Fibroblast of lung (primary cell): Measurements from ENCODE around the gene OIT3. TPM values are rescaled to one million over a fixed set of nuclear protein-coding genes. Genes with fewer than 3 reads are reported as not detected.

Experiments
- DNase-seq, 2 donors: peaks; one replicate each; pipeline versions ENCODE4 v3.0.0 to v3.0.0-alpha.2; 2010; ENCODE audit warnings: low read depth in 2 of 2
- H2AFZ ChIP-seq: 2 replicates; pipeline ENCODE4 v1.5.1; 2012; ENCODE audit warnings: low read length, control low read depth, inconsistent platforms
- H3K27ac ChIP-seq: 2 replicates; pipeline ENCODE4 v1.5.1; 2011; ENCODE audit warnings: low read length, control low read depth; ENCODE audit not compliant: insufficient read depth
- H3K27me3 ChIP-seq: 2 replicates; pipeline ENCODE4 v1.5.1; 2011; ENCODE audit warnings: mild to moderate bottlenecking, low read length; ENCODE audit not compliant: control insufficient read depth, insufficient read depth
- H3K36me3 ChIP-seq: 2 replicates; pipeline ENCODE4 v1.5.1; 2011; ENCODE audit warnings: low read length; ENCODE audit not compliant: control insufficient read depth, insufficient read depth
- H3K4me1 ChIP-seq: 2 replicates; pipeline ENCODE4 v1.5.1; 2011; ENCODE audit warnings: low read length; ENCODE audit not compliant: control insufficient read depth, insufficient read depth; ENCODE audit errors: extremely low read depth
- H3K4me2 ChIP-seq: 2 replicates; pipeline ENCODE4 v1.5.1; 2011; ENCODE audit warnings: low read length, control low read depth; ENCODE audit not compliant: insufficient read depth; ENCODE audit errors: extremely low read depth
- H3K4me3 ChIP-seq, 4 experiments: fragments of 200-600 bp in 1 of 4; sonication (generic) in 1 of 4; replicated peaks in 1 of 4; 2 replicates each; pipeline ENCODE4 v1.5.1; 2011 to 2016; ENCODE audit warnings: low read length in 4 of 4, low read depth in 3 of 4, mild to moderate bottlenecking in 3 of 4, control low read depth in 2 of 4, inconsistent platforms in 1 of 4, mixed read lengths in 1 of 4; ENCODE audit not compliant: insufficient read depth in 1 of 4; ENCODE audit errors: control extremely low read depth in 1 of 4
- H3K79me2 ChIP-seq: 2 replicates; pipeline ENCODE4 v1.5.1; 2012; ENCODE audit warnings: mild to moderate bottlenecking, low read length, inconsistent platforms; ENCODE audit not compliant: control insufficient read depth, insufficient read depth
- H3K9ac ChIP-seq: 2 replicates; pipeline ENCODE4 v1.5.1; 2011; ENCODE audit warnings: mild to moderate bottlenecking, low read length, control low read depth; ENCODE audit not compliant: insufficient read depth
- H3K9me3 ChIP-seq: 2 replicates; pipeline ENCODE4 v1.5.1; 2012; ENCODE audit warnings: low read depth, low read length; ENCODE audit not compliant: control insufficient read depth, insufficient read depth
- H4K20me1 ChIP-seq: 2 replicates; pipeline ENCODE4 v1.5.1; 2011; ENCODE audit warnings: low read length; ENCODE audit not compliant: control insufficient read depth, insufficient read depth; ENCODE audit errors: extremely low read depth
- EZH2 ChIP-seq: IDR thresholded peaks from 2 replicates; pipeline ENCODE4 v1.5.1; 2012; ENCODE audit warnings: low read length, control low read depth, mild to moderate bottlenecking; ENCODE audit errors: missing control alignments
- polyA plus RNA-seq, 2 donors: library from polyadenylated mRNA; depleted of rRNA in 1 of 2; stranded (reverse) in 1 of 2; unstranded in 1 of 2; fragments of >200 nt; gene quantifications; 2 replicates each; pipeline ENCODE4 v1.2.1, GENCODE V29; 2011 to 2012; ENCODE audit warnings: missing spikeins in 1 of 2
- total RNA-seq: library from RNA; depleted of rRNA; stranded (reverse); fragments of >200 nt; gene quantifications from 2 replicates; pipeline ENCODE4 v1.2.1, GENCODE V29; 2014
- TF ChIP-seq, protein P1 (sequence below), 2 donors: IDR thresholded peaks in 1 of 2; conservative IDR thresholded peaks in 1 of 2; 1 replicate in 1 of 2; 2 replicates in 1 of 2; pipeline ENCODE4 v1.5.1; 2011 to 2012; ENCODE audit warnings: low read length in 2 of 2, control low read depth in 1 of 2, inconsistent platforms in 1 of 2, low read depth in 1 of 2, mild to moderate bottlenecking in 1 of 2

The OIT3 gene
- total and polyA plus RNA-seq, 2 donors (not counting 1 experiment from before 2014, with no cell fraction given): under 0.01 to 0.02 TPM

- H3K4me1 ChIP-seq: no peaks in the 10 kb centered on the region
- no peak overlapping the region for H3K9ac ChIP-seq
- DNase-seq: no peak
- no peaks in the 10 kb centered on the region for H3K27me3 ChIP-seq
- H3K9me3 ChIP-seq: no peaks in the 10 kb centered on the region
- H3K79me2 ChIP-seq: no peaks in the 10 kb centered on the region
- no peaks in the 10 kb centered on the region for H3K36me3 ChIP-seq
- no peaks in the 10 kb centered on the region for H4K20me1 ChIP-seq
- no peak overlapping the region for H3K4me3 ChIP-seq
- H2AFZ ChIP-seq: no peak overlapping the region
- TF ChIP-seq, protein P1, sequence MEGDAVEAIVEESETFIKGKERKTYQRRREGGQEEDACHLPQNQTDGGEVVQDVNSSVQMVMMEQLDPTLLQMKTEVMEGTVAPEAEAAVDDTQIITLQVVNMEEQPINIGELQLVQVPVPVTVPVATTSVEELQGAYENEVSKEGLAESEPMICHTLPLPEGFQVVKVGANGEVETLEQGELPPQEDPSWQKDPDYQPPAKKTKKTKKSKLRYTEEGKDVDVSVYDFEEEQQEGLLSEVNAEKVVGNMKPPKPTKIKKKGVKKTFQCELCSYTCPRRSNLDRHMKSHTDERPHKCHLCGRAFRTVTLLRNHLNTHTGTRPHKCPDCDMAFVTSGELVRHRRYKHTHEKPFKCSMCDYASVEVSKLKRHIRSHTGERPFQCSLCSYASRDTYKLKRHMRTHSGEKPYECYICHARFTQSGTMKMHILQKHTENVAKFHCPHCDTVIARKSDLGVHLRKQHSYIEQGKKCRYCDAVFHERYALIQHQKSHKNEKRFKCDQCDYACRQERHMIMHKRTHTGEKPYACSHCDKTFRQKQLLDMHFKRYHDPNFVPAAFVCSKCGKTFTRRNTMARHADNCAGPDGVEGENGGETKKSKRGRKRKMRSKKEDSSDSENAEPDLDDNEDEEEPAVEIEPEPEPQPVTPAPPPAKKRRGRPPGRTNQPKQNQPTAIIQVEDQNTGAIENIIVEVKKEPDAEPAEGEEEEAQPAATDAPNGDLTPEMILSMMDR (conservative IDR thresholded peaks at IDR 0.05 in 1 of 2, IDR thresholded peaks at IDR 0.05 in 1 of 2; ENCODE audit: low read depth in 1 of 2, low read length in 2 of 2): no peak
- no peak for TF ChIP-seq EZH2
- H3K4me2 ChIP-seq: no peak overlapping the region
- no peak overlapping the region for H3K27ac ChIP-seq
Observed at GRCh38 chr10:72855129-72855528, 38.4 kb upstream of the OIT3 start.

DNA sequence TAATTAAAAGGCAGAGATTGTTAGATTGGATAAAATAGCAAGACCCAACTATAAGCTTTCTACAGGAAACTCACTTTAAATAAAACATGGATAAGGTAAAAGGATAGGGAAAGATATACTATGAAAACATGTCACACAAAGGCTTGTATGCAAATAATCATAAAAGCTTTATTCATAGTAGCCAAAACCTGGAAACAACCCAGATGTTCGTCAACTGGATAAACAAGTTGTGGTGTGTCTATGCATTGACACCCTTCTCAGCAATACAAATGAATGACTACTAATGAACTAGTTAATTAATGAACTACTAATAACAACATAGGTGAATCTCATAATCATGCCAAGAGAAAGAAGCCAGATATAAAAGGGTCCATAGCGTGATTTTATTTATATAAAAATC is 37.7 kb upstream of the OIT3 start:
- Histone ChIP-seq H3K36me3 (peaks cover 1% of the 10 kb centered on the region), H3K4me1 (no peaks in the 10 kb centered on the region), H3K9me3 (no peaks in the 10 kb centered on the region), H3K9ac (no peak overlapping the region), H3K27ac (no peak overlapping the region), H2AFZ (no peak overlapping the region), H3K4me3 (no peak overlapping the region), H3K79me2 (no peaks in the 10 kb centered on the region), H3K27me3 (no peaks in the 10 kb centered on the region), H3K4me2 (no peak overlapping the region), H4K20me1 (no peaks in the 10 kb centered on the region)
- no peak for DNase-seq
- no peak for TF ChIP-seq EZH2
- TF ChIP-seq, protein P1 (conservative IDR thresholded peaks at IDR 0.05 in 1 of 2, IDR thresholded peaks at IDR 0.05 in 1 of 2; ENCODE audit: low read depth in 1 of 2, low read length in 2 of 2): no peak

- Histone ChIP-seq H3K27me3 (no peaks in the 10 kb centered on the region), H2AFZ (no peak overlapping the region), H3K4me2 (no peak overlapping the region), H3K79me2 (no peaks in the 10 kb centered on the region), H3K27ac (no peak overlapping the region), H4K20me1 (no peaks in the 10 kb centered on the region), H3K9me3 (no peaks in the 10 kb centered on the region), H3K4me3 (no peak overlapping the region), H3K36me3 (peaks cover 3% of the 10 kb centered on the region), H3K9ac (no peak overlapping the region), H3K4me1 (no peaks in the 10 kb centered on the region)
- TF ChIP-seq, protein P1 (conservative IDR thresholded peaks at IDR 0.05 in 1 of 2, IDR thresholded peaks at IDR 0.05 in 1 of 2; ENCODE audit: low read depth in 1 of 2, low read length in 2 of 2): no peak
- TF ChIP-seq EZH2: no peak
- no peak for DNase-seq
Observed at GRCh38 chr10:72858067-72858466, 35.5 kb upstream of the OIT3 start.
